WTC11 (cell line): ENCODE measurements around the gene FASN. TPM values are rescaled to one million over a fixed set of nuclear protein-coding genes. Genes with fewer than 3 reads are reported as not detected.
A peak's percentile ranks its signal among the peaks of the same experiment; 100 is the strongest.

Source experiments
- CBFB ChIP-seq: sonication (generic); formaldehyde crosslinking; IDR thresholded peaks from 2 replicates; pipeline ENCODE4 v1.8.1; 2022; ENCODE audit warnings: mild to moderate bottlenecking, low read depth, missing genetic modification reagents
- ETV6 ChIP-seq: sonication (generic); formaldehyde crosslinking; IDR thresholded peaks from 2 replicates; pipeline ENCODE4 v1.8.1; 2022; ENCODE audit warnings: mild to moderate bottlenecking, missing genetic modification reagents
- JUN ChIP-seq: sonication (generic); formaldehyde crosslinking; IDR thresholded peaks from 2 replicates; pipeline ENCODE4 v1.8.0; 2023; ENCODE audit warnings: mild to moderate bottlenecking, missing genetic modification reagents
- MYBL2 ChIP-seq: sonication (generic); formaldehyde crosslinking; IDR thresholded peaks from 2 replicates; pipeline ENCODE4 v1.8.1; 2023; ENCODE audit warnings: mild to moderate bottlenecking, moderate library complexity, missing genetic modification reagents
- NFE2L1 ChIP-seq: sonication (generic); formaldehyde crosslinking; IDR thresholded peaks from 2 replicates; pipeline ENCODE4 v1.8.1; 2023; ENCODE audit warnings: missing genetic modification reagents
- NR1H2 ChIP-seq: sonication (generic); formaldehyde crosslinking; IDR thresholded peaks from 2 replicates; pipeline ENCODE4 v1.9.0; 2021; ENCODE audit warnings: mild to moderate bottlenecking, moderate library complexity, missing genetic modification reagents
- NR3C1 ChIP-seq: sonication (generic); formaldehyde crosslinking; conservative IDR thresholded peaks from 2 replicates; pipeline ENCODE4 v1.8.1; 2023; ENCODE audit warnings: low read depth, mild to moderate bottlenecking, missing genetic modification reagents
- SMAD4 ChIP-seq: sonication (generic); formaldehyde crosslinking; IDR thresholded peaks from 2 replicates; pipeline ENCODE4 v1.8.0; 2022; ENCODE audit warnings: mild to moderate bottlenecking, missing genetic modification reagents
- TCF7 ChIP-seq: sonication (generic); formaldehyde crosslinking; IDR thresholded peaks from 2 replicates; pipeline ENCODE4 v1.8.0; 2022; ENCODE audit warnings: mild to moderate bottlenecking, low read depth, missing genetic modification reagents, moderate library complexity
- TEAD1 ChIP-seq: sonication (generic); formaldehyde crosslinking; IDR thresholded peaks from 2 replicates; pipeline ENCODE4 v1.8.0; 2022; ENCODE audit warnings: mild to moderate bottlenecking, missing genetic modification reagents
- ZBTB21 ChIP-seq: sonication (generic); formaldehyde crosslinking; IDR thresholded peaks from 2 replicates; pipeline ENCODE4 v1.8.1; 2023; ENCODE audit warnings: mild to moderate bottlenecking, missing genetic modification reagents, borderline replicate concordance
- ZNF396 ChIP-seq: fragments of 250-450 bp; sonication (Bioruptor Pico); IDR thresholded peaks from 2 replicates; pipeline ENCODE4 v1.8.0; 2021; ENCODE audit warnings: mild to moderate bottlenecking, moderate library complexity, borderline replicate concordance
- ZNF671 ChIP-seq: fragments of 250-450 bp; sonication (Bioruptor Pico); IDR thresholded peaks from 2 replicates; pipeline ENCODE4 v1.8.0; 2021; ENCODE audit warnings: mild to moderate bottlenecking
- total RNA-seq: library from RNA; stranded (reverse); gene quantifications from 3 replicates; pipeline ENCODE4 v1.2.3, GENCODE V29; 2021
- TF ChIP-seq, protein P1 (sequence below): fragments of 250-450 bp; sonication (Bioruptor Pico); IDR thresholded peaks from 2 replicates; pipeline ENCODE4 v1.9.0; 2021; ENCODE audit warnings: mild to moderate bottlenecking
- TF ChIP-seq, protein P2 (sequence below): sonication (generic); formaldehyde crosslinking; IDR thresholded peaks from 2 replicates; pipeline ENCODE4 v1.8.0; 2023; ENCODE audit warnings: missing genetic modification reagents
- TF ChIP-seq, protein P3 (sequence below): sonication (generic); formaldehyde crosslinking; IDR thresholded peaks from 2 replicates; pipeline ENCODE4 v1.8.0; 2023; ENCODE audit warnings: mild to moderate bottlenecking, missing genetic modification reagents
- TF ChIP-seq, protein P4 (sequence below): fragments of 200-600 bp; IDR thresholded peaks from 2 replicates; pipeline ENCODE4 v1.8.0; 2022; ENCODE audit warnings: antibody characterized with exemption
- TF ChIP-seq, protein P5 (sequence below): fragments of 250-450 bp; sonication (Bioruptor Pico); IDR thresholded peaks from 2 replicates; pipeline ENCODE4 v2.1.2; 2022; ENCODE audit warnings: mild to moderate bottlenecking, moderate library complexity
- TF ChIP-seq, protein P6 (sequence below): sonication (generic); formaldehyde crosslinking; IDR thresholded peaks from 2 replicates; pipeline ENCODE4 v1.8.1; 2022; ENCODE audit warnings: low read depth, mild to moderate bottlenecking, moderate library complexity, missing genetic modification reagents, borderline replicate concordance
- TF ChIP-seq, protein P7 (sequence below): sonication (generic); formaldehyde crosslinking; conservative IDR thresholded peaks from 2 replicates; pipeline ENCODE4 v1.8.1; 2023; ENCODE audit warnings: mild to moderate bottlenecking, low read depth, missing genetic modification reagents, moderate library complexity
- TF ChIP-seq, protein P8 (sequence below): sonication (generic); formaldehyde crosslinking; IDR thresholded peaks from 2 replicates; pipeline ENCODE4 v1.8.0; 2022; ENCODE audit warnings: mild to moderate bottlenecking, missing genetic modification reagents
- TF ChIP-seq, protein P9 (sequence below): fragments of 250-450 bp; sonication (Bioruptor Pico); IDR thresholded peaks from 2 replicates; pipeline ENCODE4 v1.9.0; 2021; ENCODE audit warnings: moderate library complexity, mild to moderate bottlenecking, inconsistent platforms, borderline replicate concordance
- TF ChIP-seq, protein P10 (sequence below): sonication (generic); formaldehyde crosslinking; IDR thresholded peaks from 2 replicates; pipeline ENCODE4 v1.8.1; 2022; ENCODE audit warnings: mild to moderate bottlenecking, moderate library complexity, missing genetic modification reagents

The FASN gene
- total RNA-seq, 1 experiment from 2014 or later, result 742 TPM

DNA sequence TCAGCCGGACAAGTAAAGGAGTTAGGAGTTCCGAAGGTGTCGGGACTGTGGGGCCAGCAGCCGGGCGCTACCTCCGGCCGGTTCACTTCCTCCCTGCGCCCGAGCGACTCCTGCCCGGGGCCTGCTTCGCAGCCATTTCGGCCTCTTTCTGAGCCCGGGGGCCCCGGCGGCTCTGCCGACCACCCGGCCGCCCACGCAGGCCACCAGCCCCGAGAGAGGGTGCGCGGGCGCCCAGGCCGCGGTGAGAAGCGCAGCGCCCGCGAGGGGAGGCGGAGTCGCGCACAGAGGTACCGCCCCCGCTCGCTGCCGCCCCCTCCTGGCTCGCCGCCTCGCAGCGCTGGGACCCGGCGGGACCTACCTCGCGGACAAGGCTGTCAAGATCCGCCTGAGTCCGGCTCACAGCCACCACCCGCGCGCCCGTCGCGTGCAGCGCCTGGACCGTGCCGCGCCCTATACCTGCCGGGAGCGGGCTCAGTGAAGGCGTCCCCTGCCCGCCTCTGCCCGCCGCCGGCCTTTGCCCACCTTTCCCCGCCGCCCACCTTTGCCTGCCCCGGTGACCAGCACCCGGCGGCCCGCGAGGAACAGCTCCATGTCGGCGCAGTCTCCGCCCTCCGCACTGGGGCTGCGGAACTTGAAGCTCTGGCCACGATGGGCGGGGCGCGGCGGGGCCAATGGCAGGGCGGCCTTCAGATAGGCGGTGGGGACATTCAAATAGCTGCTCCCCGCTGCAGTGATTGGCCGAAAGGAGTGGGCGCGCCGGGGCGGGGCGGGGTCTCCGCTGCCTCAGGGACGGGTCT is 60.7 kb downstream of the FASN start, which contains the start of gene DCXR (continued):
- TF ChIP-seq NR3C1 (CRISPR knock-in tag) (no peak), TEAD1 (CRISPR knock-in tag) (no peak), ETV6 (no peak), SMAD4 (no peak), TCF7 (CRISPR knock-in tag) (no peak), NR1H2 (CRISPR knock-in tag) (no peak), ZNF671 (CRISPR knock-in tag) (no peak), MYBL2 (CRISPR knock-in tag) (0 out of 2 replicates have a peak, but pooled peaks have one; percentile 59), JUN (no peak), ZNF396 (CRISPR knock-in tag) (no peak), ZBTB21 (CRISPR knock-in tag) (no peak), NFE2L1 (no peak), CBFB (CRISPR knock-in tag) (no peak)
- TF ChIP-seq, protein P1, sequence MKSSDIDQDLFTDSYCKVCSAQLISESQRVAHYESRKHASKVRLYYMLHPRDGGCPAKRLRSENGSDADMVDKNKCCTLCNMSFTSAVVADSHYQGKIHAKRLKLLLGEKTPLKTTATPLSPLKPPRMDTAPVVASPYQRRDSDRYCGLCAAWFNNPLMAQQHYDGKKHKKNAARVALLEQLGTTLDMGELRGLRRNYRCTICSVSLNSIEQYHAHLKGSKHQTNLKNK, result no peak
- TF ChIP-seq, protein P2, sequence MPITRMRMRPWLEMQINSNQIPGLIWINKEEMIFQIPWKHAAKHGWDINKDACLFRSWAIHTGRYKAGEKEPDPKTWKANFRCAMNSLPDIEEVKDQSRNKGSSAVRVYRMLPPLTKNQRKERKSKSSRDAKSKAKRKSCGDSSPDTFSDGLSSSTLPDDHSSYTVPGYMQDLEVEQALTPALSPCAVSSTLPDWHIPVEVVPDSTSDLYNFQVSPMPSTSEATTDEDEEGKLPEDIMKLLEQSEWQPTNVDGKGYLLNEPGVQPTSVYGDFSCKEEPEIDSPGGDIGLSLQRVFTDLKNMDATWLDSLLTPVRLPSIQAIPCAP, result peak; percentile 43; the same call in 1 of the 2 replicates
- TF ChIP-seq, protein P3, sequence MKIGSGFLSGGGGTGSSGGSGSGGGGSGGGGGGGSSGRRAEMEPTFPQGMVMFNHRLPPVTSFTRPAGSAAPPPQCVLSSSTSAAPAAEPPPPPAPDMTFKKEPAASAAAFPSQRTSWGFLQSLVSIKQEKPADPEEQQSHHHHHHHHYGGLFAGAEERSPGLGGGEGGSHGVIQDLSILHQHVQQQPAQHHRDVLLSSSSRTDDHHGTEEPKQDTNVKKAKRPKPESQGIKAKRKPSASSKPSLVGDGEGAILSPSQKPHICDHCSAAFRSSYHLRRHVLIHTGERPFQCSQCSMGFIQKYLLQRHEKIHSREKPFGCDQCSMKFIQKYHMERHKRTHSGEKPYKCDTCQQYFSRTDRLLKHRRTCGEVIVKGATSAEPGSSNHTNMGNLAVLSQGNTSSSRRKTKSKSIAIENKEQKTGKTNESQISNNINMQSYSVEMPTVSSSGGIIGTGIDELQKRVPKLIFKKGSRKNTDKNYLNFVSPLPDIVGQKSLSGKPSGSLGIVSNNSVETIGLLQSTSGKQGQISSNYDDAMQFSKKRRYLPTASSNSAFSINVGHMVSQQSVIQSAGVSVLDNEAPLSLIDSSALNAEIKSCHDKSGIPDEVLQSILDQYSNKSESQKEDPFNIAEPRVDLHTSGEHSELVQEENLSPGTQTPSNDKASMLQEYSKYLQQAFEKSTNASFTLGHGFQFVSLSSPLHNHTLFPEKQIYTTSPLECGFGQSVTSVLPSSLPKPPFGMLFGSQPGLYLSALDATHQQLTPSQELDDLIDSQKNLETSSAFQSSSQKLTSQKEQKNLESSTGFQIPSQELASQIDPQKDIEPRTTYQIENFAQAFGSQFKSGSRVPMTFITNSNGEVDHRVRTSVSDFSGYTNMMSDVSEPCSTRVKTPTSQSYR (CRISPR knock-in tag), result no peak; the same call in 1 of the 2 replicates
- TF ChIP-seq, protein P4, sequence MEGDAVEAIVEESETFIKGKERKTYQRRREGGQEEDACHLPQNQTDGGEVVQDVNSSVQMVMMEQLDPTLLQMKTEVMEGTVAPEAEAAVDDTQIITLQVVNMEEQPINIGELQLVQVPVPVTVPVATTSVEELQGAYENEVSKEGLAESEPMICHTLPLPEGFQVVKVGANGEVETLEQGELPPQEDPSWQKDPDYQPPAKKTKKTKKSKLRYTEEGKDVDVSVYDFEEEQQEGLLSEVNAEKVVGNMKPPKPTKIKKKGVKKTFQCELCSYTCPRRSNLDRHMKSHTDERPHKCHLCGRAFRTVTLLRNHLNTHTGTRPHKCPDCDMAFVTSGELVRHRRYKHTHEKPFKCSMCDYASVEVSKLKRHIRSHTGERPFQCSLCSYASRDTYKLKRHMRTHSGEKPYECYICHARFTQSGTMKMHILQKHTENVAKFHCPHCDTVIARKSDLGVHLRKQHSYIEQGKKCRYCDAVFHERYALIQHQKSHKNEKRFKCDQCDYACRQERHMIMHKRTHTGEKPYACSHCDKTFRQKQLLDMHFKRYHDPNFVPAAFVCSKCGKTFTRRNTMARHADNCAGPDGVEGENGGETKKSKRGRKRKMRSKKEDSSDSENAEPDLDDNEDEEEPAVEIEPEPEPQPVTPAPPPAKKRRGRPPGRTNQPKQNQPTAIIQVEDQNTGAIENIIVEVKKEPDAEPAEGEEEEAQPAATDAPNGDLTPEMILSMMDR, result peak; percentile 73
- TF ChIP-seq, protein P5, sequence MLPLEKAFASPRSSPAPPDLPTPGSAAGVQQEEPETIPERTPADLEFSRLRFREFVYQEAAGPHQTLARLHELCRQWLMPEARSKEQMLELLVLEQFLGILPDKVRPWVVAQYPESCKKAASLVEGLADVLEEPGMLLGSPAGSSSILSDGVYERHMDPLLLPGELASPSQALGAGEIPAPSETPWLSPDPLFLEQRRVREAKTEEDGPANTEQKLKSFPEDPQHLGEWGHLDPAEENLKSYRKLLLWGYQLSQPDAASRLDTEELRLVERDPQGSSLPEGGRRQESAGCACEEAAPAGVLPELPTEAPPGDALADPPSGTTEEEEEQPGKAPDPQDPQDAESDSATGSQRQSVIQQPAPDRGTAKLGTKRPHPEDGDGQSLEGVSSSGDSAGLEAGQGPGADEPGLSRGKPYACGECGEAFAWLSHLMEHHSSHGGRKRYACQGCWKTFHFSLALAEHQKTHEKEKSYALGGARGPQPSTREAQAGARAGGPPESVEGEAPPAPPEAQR, result no peak
- TF ChIP-seq, protein P6, sequence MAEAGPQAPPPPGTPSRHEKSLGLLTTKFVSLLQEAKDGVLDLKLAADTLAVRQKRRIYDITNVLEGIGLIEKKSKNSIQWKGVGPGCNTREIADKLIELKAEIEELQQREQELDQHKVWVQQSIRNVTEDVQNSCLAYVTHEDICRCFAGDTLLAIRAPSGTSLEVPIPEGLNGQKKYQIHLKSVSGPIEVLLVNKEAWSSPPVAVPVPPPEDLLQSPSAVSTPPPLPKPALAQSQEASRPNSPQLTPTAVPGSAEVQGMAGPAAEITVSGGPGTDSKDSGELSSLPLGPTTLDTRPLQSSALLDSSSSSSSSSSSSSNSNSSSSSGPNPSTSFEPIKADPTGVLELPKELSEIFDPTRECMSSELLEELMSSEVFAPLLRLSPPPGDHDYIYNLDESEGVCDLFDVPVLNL (CRISPR knock-in tag), result no peak
- TF ChIP-seq, protein P7, sequence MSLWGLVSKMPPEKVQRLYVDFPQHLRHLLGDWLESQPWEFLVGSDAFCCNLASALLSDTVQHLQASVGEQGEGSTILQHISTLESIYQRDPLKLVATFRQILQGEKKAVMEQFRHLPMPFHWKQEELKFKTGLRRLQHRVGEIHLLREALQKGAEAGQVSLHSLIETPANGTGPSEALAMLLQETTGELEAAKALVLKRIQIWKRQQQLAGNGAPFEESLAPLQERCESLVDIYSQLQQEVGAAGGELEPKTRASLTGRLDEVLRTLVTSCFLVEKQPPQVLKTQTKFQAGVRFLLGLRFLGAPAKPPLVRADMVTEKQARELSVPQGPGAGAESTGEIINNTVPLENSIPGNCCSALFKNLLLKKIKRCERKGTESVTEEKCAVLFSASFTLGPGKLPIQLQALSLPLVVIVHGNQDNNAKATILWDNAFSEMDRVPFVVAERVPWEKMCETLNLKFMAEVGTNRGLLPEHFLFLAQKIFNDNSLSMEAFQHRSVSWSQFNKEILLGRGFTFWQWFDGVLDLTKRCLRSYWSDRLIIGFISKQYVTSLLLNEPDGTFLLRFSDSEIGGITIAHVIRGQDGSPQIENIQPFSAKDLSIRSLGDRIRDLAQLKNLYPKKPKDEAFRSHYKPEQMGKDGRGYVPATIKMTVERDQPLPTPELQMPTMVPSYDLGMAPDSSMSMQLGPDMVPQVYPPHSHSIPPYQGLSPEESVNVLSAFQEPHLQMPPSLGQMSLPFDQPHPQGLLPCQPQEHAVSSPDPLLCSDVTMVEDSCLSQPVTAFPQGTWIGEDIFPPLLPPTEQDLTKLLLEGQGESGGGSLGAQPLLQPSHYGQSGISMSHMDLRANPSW (CRISPR knock-in tag), result no peak
- TF ChIP-seq, protein P8, sequence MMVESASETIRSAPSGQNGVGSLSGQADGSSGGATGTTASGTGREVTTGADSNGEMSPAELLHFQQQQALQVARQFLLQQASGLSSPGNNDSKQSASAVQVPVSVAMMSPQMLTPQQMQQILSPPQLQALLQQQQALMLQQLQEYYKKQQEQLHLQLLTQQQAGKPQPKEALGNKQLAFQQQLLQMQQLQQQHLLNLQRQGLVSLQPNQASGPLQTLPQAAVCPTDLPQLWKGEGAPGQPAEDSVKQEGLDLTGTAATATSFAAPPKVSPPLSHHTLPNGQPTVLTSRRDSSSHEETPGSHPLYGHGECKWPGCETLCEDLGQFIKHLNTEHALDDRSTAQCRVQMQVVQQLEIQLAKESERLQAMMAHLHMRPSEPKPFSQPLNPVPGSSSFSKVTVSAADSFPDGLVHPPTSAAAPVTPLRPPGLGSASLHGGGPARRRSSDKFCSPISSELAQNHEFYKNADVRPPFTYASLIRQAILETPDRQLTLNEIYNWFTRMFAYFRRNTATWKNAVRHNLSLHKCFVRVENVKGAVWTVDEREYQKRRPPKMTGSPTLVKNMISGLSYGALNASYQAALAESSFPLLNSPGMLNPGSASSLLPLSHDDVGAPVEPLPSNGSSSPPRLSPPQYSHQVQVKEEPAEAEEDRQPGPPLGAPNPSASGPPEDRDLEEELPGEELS (CRISPR knock-in tag), result no peak
- TF ChIP-seq, protein P9, sequence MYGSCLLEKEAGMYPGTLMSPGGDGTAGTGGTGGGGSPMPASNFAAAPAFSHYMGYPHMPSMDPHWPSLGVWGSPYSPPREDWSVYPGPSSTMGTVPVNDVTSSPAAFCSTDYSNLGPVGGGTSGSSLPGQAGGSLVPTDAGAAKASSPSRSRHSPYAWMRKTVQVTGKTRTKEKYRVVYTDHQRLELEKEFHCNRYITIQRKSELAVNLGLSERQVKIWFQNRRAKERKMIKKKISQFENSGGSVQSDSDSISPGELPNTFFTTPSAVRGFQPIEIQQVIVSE, result no peak
- TF ChIP-seq, protein P10, sequence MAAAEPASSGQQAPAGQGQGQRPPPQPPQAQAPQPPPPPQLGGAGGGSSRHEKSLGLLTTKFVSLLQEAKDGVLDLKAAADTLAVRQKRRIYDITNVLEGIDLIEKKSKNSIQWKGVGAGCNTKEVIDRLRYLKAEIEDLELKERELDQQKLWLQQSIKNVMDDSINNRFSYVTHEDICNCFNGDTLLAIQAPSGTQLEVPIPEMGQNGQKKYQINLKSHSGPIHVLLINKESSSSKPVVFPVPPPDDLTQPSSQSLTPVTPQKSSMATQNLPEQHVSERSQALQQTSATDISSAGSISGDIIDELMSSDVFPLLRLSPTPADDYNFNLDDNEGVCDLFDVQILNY, result peak; percentile 80; the same call in 1 of the 2 replicates
